Measurements from ENCODE around the gene MAMDC2.

The MAMDC2 gene

DNA sequence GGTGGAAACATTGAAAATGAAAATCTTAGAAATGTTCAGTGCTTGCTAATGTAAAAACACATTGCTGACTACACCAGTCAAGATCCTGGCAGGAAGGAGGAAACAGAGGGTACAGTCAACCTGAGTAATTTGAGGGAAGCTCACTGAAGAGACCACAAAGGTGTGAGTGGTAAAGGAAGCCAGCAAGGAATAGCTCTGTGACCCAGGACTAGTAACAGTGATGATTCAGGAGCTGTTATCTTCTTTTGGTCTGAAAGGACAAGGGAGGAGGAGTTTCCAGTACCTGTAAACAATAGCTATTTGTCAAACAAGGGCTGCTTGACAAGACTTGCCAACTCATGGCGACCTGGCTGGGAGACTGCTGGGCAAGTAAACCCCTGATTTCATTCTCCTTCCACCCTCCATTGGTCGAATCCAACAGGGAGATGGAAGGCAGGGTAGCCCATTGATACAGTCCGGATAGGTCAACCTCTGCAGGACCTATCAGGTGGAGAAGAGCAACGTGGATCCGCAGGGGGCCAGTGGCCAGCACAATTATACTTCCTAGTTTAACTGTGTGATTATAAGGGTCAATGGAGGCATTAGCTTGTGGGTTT lies 68.1 kb downstream of the MAMDC2 start:
- DNase-seq (ENCODE audit: low read depth): no peak
- H3K4me3 ChIP-seq (ENCODE audit: low read length): no peak overlapping the region
- TF ChIP-seq, protein P1, sequence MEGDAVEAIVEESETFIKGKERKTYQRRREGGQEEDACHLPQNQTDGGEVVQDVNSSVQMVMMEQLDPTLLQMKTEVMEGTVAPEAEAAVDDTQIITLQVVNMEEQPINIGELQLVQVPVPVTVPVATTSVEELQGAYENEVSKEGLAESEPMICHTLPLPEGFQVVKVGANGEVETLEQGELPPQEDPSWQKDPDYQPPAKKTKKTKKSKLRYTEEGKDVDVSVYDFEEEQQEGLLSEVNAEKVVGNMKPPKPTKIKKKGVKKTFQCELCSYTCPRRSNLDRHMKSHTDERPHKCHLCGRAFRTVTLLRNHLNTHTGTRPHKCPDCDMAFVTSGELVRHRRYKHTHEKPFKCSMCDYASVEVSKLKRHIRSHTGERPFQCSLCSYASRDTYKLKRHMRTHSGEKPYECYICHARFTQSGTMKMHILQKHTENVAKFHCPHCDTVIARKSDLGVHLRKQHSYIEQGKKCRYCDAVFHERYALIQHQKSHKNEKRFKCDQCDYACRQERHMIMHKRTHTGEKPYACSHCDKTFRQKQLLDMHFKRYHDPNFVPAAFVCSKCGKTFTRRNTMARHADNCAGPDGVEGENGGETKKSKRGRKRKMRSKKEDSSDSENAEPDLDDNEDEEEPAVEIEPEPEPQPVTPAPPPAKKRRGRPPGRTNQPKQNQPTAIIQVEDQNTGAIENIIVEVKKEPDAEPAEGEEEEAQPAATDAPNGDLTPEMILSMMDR (conservative IDR thresholded peaks at IDR 0.05; ENCODE audit: low read length): no peak

GRCh38 chr9:70112981-70113380 lies 69.3 kb downstream of the MAMDC2 start:
- TF ChIP-seq, protein P1 (conservative IDR thresholded peaks at IDR 0.05; ENCODE audit: low read length): no peak
- no peak overlapping the region for H3K4me3 ChIP-seq (ENCODE audit: low read length)
- DNase-seq (ENCODE audit: low read depth): no peak

GRCh38 chr9:70113403-70114022 lies 69.9 kb downstream of the MAMDC2 start:
- DNase-seq (ENCODE audit: low read depth): peak; percentile 72
- TF ChIP-seq, protein P1 (conservative IDR thresholded peaks at IDR 0.05; ENCODE audit: low read length): peak; percentile 89
- no peak overlapping the region for H3K4me3 ChIP-seq (ENCODE audit: low read length)

- TF ChIP-seq, protein P1 (conservative IDR thresholded peaks at IDR 0.05; ENCODE audit: low read length): no peak
- no peak overlapping the region for H3K4me3 ChIP-seq (ENCODE audit: low read length)
- no peak for DNase-seq (ENCODE audit: low read depth)
These were observed 71.2 kb downstream of the MAMDC2 start for GRCh38 chr9:70114898-70115297.

DNA sequence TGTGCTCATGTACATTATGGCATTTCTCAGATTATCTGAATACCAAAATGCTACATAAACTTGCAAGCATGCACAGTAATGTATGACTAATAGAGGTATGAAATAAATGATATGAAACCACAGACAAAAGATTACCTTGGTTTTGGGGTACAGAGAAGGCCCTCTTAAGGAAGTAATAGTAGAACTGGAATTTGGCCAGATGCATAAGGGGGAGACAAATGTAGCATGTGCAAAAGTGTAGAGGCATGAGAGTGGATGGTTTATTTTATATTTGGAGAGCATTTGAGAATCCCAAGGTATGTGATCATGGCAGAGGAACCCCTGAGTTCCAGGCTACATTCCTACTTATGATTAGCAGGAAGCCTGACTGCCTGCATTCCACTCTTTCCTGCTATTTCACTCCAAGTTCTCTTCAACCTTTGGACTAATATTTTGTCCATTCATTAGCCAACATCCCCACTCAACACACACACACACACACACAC lies 74.2 kb downstream of the MAMDC2 start:
- no peak overlapping the region for H3K4me3 ChIP-seq (ENCODE audit: low read length)
- TF ChIP-seq, protein P1 (conservative IDR thresholded peaks at IDR 0.05; ENCODE audit: low read length): no peak
- DNase-seq (ENCODE audit: low read depth): peak; percentile 76

DNA sequence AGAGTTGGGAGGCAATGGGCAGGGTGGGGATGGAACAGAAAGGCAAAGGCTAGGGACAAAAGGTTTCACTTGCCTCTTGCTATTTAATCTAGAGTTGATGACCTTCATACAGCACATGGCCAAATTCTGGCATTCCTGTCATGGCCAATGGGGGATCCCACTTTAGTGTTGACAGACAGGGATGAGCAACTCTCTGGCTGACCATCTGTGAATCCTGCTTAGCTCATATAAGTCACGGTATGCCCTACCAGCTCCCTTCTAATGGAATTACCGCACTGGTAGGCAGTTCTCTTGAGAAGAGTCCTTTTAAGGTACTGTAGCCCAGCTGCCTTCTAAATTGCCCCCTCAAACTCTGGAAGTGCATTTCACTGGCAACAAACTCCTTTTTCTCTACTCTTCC lies 76.1 kb downstream of the MAMDC2 start:
- TF ChIP-seq, protein P1 (conservative IDR thresholded peaks at IDR 0.05; ENCODE audit: low read length): no peak
- DNase-seq (ENCODE audit: low read depth): no peak

More for the DNA sequence above, 76.1 kb downstream of the MAMDC2 start:
- no peak overlapping the region for H3K4me3 ChIP-seq (ENCODE audit: low read length)

All from AG10803 (cell line).